GM18507 (cell line): ENCODE measurements around the gene HUS1.
"Not testable (repeated sequence)": the region's sequence is repeated elsewhere in the genome, so short reads cannot be mapped to it uniquely, and the experiment has no call there.

Experiments
- DNase-seq: peaks from one replicate; pipeline ENCODE4 v3.0.0; 2011; ENCODE audit warnings: low read depth; ENCODE audit not compliant: insufficient read length; ENCODE audit errors: extremely low spot score
- FAIRE-seq: peaks from 2 replicates; lab custom pipeline; 2011; peaks lifted over from hg19 to GRCh38; lab: Jason Lieb, UNC

The HUS1 gene

DNA sequence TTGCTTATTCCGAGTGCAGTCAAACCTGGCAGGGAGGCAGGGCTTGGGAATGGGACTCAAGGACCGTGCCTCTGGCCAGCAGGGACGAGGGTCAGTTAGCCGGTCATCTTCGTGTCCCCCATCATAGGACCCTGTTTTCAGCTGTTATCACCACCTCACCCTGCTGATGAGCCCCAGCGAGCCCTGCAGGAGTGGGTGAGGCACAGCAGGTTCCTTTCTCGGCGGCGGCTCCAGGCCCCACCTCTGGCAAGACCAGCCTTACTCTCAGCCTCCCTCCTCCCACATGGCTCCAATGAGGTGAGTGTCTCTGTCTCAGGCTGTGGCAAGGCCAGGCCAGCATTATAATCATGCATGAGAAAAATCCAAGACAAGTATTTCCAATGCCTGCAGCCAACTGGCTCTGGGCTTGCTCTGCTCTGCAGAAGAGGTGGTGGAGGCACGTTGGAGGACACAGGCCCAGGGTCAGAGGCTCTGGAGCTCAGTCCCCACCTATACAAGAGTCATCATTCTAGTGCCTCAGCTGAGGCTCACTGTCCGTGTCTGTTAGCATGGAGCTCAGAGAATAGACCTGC is 46.9 kb downstream of the HUS1 start:
- FAIRE-seq (no peak), DNase-seq (no peak)

DNA sequence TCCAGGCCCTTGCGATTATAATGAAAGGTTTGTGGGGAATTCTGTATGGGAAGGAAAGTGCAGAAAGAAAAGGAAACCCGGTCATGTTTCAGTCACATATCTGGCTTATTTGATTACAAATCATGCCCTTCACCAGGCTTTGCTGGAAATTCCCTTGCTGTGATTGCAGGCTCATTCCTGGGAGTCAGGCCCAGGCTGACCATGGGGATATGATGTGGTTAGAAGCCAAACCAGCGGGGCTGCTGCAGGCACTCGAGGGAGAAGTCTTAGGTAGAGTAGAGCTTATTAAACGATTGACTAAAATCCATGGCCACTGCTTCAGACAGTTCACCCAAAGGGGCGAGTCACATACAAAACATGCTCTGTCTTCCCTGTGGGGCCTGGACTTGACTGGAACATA is 47.4 kb downstream of the HUS1 start:
- FAIRE-seq (no peak), DNase-seq (no peak)

DNA sequence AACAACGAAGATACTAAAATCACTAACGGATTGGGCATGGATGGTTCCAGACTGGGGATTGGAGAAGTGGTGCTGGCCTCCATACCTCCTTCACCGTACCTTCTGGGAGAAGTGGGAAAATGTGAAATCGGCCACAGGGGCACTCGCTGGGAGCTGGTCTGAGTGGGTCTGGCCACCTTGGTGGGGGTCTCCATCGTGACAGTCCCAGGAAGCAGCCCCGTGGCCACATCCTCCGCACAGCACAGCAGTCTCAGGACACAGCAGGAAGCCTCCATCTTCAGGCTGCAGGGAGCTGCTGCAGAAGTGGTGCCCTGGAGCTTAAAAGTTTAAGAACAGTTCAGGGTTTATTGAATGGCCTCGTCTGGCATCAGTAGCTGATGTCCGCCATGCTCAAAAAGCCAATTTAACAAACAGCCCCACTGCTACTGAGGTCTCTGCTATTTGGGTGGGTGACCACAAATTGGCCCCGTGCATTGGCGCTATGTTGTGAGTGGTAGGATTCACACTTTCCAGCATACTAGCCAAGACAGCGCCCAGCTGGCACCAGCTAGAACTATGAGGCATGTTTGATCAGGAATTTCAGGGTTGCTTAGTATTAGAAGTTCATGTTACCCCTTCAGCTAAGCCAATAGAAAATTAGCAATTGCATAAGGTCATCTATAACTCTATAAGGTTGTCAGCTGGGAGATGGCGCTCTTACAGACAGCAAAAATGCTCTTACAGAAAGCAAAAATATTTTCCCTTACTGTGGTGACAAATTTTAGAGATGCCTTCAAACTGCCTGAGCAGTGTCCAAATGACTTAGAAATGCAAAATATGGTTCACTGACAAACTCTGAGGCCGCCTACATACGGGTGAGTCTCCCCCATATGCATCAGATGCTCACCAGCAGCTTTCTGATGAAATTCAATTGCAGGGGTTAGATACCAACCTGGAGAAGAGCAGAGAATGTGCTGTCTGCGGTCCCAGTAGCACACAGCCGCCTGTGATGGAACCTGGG is 48.1 kb downstream of the HUS1 start:
- DNase-seq: no peak
- no peak for FAIRE-seq

DNA sequence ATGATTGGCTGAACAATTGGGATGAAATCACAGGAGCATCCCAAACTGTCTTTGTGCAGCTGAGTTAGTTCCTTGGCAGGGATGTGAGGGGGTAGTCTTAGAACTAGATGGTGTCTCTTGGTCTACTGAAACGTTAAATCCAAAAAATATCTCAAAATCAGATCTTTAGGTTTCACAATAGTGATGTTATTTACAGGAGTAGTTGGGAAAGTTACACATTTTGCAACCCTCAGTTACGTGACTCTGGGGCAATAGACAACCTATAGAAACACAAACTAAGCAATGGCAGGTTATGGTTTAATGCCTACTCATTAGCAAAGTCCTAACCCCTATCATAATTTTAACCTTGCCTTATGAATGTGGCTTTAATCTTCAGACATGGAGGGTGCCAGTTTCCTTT is 55.1 kb downstream of the HUS1 start:
- FAIRE-seq: no peak
- no peak for DNase-seq

DNA sequence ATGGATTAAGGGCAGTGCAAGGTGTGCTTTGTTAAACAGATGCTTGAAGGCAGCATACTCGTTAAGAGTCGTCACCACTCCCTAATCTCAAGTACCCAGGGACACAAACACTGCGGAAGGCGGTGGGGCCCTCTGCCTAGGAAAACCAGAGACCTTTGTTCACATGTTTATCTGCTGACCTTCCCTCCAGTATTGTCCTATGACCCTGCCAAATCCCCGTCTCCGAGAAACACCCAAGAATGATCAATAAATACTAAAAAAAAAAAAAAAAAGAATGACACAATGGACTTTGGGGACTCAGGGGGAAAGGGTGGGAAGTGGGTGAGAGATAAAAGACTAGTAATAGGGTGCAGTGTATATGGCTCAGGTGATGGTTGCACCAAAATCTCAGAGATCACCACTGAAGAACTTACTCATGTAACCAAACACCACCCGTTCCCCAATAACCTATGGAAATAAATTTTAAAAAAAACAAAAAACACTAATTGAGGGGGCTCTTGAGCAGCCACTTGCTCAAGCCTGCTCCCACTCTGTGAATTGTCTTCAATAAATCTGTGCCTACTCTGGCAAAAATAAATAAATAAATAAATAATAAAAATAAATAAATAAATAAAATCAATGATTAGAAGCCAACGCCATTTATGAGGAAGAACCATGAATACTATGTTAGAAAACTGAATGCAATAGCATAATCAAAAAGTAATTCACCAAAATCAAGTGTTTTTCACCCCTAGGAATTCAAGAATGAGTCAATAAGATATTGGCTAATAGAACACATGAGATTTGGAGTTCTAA is 56.1 kb downstream of the HUS1 start:
- not testable (repeated sequence) for FAIRE-seq, DNase-seq

DNA sequence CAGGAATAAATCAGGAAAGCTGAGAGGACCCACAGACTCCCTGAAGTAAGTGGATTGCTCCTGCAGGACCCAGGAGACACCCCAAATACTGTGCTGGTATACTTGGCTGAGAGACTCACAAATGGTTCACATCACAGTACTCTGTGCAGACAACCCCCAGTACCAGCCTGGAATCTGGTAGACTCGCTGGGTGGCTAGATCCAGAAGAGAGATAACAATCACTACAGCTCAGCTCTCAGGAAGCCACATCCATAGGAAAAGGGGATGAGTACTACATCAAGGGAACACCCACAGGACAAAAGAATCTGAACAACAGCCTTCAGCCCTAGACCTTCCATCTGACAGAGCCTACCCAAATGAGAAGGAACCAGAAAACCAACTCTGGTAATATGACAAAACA is 62.9 kb downstream of the HUS1 start:
- not testable (repeated sequence) for FAIRE-seq, DNase-seq

DNA sequence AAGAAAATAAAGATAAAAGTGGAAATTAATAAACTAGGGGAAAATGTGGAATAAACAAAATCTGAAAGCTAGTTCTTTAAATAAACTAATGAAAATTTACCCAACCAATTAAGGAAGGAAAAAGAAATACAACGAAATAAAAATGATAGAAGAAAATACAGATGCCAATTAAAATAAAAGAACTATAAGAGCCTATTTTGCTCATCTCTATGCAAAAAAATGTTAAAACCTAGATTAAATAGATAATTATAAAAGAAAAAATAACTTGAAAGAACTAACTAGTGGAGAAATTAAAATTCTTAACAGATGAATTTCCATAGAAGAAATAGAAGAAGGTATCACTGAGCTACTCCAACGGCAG is 63.8 kb downstream of the HUS1 start:
- no peak for FAIRE-seq
- DNase-seq: no peak

DNA sequence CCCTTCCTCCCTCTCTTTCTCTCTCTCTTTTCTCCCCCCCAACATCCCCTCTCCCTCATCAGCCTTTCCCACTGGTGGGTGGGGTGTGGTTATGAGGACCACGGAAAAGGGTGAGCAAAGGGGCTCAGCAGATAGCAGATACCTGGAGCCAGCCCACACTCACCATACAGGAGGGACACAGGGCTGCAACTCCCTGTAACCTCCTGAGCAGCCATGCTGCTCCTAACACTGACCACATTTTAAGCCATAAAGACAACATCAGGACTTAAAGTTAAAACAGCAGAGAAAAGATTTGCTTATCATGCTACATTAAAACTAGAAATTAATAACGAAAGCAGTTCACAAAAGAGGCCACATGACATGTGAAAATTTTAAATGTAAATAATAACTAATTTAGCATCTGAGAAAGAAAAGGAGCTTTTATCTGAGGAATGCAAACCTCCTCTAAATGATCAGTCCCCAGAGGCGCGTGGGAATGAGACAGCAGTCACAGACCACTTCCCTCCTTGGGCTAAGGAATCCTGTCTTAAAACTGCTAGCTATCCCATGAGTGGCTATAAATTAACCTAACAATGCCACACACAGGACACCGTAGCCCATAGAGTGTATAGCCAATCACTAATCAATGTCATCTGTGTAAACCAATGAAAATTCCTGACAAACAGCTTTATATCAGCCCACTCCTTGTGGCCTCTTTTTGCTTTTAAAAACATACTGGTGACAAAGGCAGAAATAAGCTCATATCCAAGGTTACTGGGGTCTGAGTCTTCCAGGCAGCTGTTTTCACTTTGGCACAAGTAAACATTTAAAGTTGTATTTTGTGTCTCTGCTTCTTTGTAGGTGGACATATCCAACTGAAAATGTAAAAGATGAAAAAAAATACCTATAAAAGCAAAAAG is 64.4 kb downstream of the HUS1 start:
- no peak for FAIRE-seq
- DNase-seq: no peak
